ENCODE data around the gene SLC1A2. TPM values are rescaled to one million over a fixed set of nuclear protein-coding genes. Genes with fewer than 3 reads are reported as not detected.

Gene SLC1A2
- total and polyA plus RNA-seq, 2 donors, result 0.38 to 0.71 TPM

DNA sequence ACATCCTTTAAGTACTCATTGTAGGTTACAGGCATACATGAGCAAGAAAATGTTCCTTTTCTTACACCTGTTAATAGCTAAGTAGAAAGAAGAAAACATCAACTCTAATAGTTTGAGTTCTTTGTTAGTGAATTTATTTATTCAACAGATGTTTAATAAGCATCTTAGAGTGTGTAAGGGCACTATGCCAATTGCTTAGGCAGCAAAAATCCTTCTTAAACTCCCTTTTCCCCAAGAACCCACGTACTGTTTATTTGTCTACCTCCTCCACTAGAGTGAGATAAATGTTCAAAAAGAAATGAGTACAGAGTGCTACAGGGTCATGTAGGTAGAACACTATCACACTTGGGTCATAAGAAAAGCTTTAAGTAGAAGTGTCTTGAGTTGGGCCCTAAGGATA lies 149.0 kb downstream of the SLC1A2 start:
- no peaks in the 10 kb centered on the region for H3K9me3 ChIP-seq (ENCODE audit: control insufficient read depth in 2 of 2, insufficient read depth in 1 of 2, low read length in 1 of 2)
- H3K36me3 ChIP-seq (ENCODE audit: control insufficient read depth in 2 of 2, insufficient read depth in 2 of 2, low read length in 1 of 2), result no peaks in the 10 kb centered on the region
- WGBS, result 95% methylated on average over 1 of the region's 1 CpG
- peaks cover 2 to 21% of the 10 kb centered on the region in 2 donors for H3K4me1 ChIP-seq (ENCODE audit: control insufficient read depth in 2 of 2, insufficient read depth in 2 of 2, low read length in 2 of 2)
- no peak overlapping the region for H3K4me3 ChIP-seq (ENCODE audit: low read length in 2 of 2)
- no peaks in the 10 kb centered on the region for H3K27me3 ChIP-seq (ENCODE audit: control insufficient read depth in 2 of 2, insufficient read depth in 1 of 2, low read length in 1 of 2)
- no peak overlapping the region for H3K27ac ChIP-seq (ENCODE audit: low read depth in 1 of 2, low read length in 1 of 2)
- DNase-seq (ENCODE audit: low read depth in 6 of 9, low spot score in 9 of 9), result no peak

DNA sequence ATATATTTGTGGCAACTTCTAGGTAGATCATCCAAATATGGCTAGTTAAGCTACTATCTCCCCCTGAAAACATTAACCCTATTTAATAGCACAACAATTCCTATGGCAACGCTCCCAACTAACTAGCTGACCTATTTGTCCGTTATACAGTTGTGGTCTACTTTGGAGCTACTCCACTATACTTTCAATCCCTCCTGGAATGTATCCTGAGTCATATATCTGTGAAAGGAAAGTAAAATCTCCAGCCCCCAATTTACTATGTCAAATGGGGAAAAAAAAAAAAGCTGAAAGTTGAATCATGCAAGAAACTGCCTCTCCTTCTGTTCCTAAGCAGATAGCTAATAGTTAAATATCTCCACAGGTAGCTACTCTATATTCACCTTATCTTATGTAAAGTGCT lies 151.9 kb downstream of the SLC1A2 start:
- WGBS, result 97% methylated on average over 2 of the region's 2 CpGs
- DNase-seq (ENCODE audit: low read depth in 6 of 9, low spot score in 9 of 9), result no peak
- no peak overlapping the region for H3K4me3 ChIP-seq (ENCODE audit: low read length in 2 of 2)
- no peaks in the 10 kb centered on the region for H3K9me3 ChIP-seq (ENCODE audit: control insufficient read depth in 2 of 2, insufficient read depth in 1 of 2, low read length in 1 of 2)
- peaks cover 2 to 12% of the 10 kb centered on the region in 2 donors for H3K4me1 ChIP-seq (ENCODE audit: control insufficient read depth in 2 of 2, insufficient read depth in 2 of 2, low read length in 2 of 2)
- H3K27me3 ChIP-seq (ENCODE audit: control insufficient read depth in 2 of 2, insufficient read depth in 1 of 2, low read length in 1 of 2), result no peaks in the 10 kb centered on the region
- no peak overlapping the region for H3K27ac ChIP-seq (ENCODE audit: low read depth in 1 of 2, low read length in 1 of 2)
- H3K36me3 ChIP-seq (ENCODE audit: control insufficient read depth in 2 of 2, insufficient read depth in 2 of 2, low read length in 1 of 2), result no peaks in the 10 kb centered on the region

DNA sequence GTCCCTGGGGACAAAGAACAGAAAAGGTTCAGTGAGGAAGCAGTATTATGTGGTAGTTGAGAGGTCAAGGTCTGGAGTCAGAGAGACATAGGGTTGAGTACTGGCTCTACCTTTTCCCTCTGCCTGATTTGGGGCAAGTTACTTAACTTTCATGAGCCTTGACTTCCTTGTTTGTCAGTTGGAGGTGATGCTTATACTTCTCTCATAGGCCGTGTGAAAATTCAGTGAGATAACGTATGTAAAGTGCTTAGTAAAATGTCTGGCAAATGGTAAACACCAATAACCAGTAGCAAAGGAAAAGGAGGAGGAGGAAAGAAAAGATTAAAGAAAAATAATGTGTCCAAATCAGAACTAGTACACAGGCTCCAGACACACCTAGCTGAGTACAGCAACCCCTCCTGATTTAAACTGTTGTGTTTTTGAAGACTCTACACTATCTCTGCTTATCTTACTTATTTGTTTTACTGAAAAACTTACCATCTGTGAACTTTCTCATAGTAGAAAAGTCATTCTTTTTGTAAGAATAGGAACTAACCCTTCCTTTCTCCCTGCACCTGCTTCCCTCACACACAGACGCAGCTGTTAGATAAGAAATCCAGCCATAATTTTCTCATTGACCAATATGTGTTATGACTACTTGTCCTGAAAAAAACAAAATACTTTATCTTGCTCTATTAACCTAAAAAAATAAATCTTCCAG lies 153.5 kb downstream of the SLC1A2 start:
- DNase-seq (ENCODE audit: low read depth in 6 of 9, low spot score in 9 of 9), result peak in 1 of 9 donors; percentile 37
- no peaks in the 10 kb centered on the region for H3K36me3 ChIP-seq (ENCODE audit: control insufficient read depth in 2 of 2, insufficient read depth in 2 of 2, low read length in 1 of 2)
- H3K27me3 ChIP-seq (ENCODE audit: control insufficient read depth in 2 of 2, insufficient read depth in 1 of 2, low read length in 1 of 2), result no peaks in the 10 kb centered on the region
- no peak overlapping the region for H3K4me3 ChIP-seq (ENCODE audit: low read length in 2 of 2)
- no peaks in the 10 kb centered on the region for H3K9me3 ChIP-seq (ENCODE audit: control insufficient read depth in 2 of 2, insufficient read depth in 1 of 2, low read length in 1 of 2)
- 51% methylated on average over 3 of the region's 3 CpGs for WGBS
- peaks cover 0 to 8% of the 10 kb centered on the region in 2 donors for H3K4me1 ChIP-seq (ENCODE audit: control insufficient read depth in 2 of 2, insufficient read depth in 2 of 2, low read length in 2 of 2)
- H3K27ac ChIP-seq (ENCODE audit: low read depth in 1 of 2, low read length in 1 of 2), result peak overlapping the region in 1 of 2 donors; percentile 60

DNA sequence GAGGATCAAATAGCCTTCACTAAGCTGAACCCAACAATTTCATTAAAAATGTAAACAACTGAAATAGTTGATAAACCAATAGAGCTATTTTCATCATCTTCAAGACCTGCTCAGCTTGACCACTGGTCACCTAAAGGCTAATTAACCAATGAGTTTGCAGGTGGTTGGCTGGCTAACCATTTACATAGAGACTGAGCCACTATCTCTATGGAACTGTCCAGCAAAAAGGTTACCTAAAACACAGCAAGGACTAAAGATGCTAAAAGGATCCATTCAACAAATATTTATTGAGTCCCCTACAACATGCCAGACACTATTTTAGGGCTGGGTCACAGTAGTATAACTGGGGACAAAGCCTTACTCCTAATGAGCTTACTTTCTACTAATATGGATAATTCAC lies 156.6 kb downstream of the SLC1A2 start:
- Histone ChIP-seq H3K36me3 (ENCODE audit: control insufficient read depth in 2 of 2, insufficient read depth in 2 of 2, low read length in 1 of 2) (no peaks in the 10 kb centered on the region), H3K27ac (ENCODE audit: low read depth in 1 of 2, low read length in 1 of 2) (no peak overlapping the region), H3K9me3 (ENCODE audit: control insufficient read depth in 2 of 2, insufficient read depth in 1 of 2, low read length in 1 of 2) (no peaks in the 10 kb centered on the region), H3K4me1 (ENCODE audit: control insufficient read depth in 2 of 2, insufficient read depth in 2 of 2, low read length in 2 of 2) (peaks cover 0 to 8% of the 10 kb centered on the region in 2 donors), H3K4me3 (ENCODE audit: low read length in 2 of 2) (no peak overlapping the region), H3K27me3 (ENCODE audit: control insufficient read depth in 2 of 2, insufficient read depth in 1 of 2, low read length in 1 of 2) (no peaks in the 10 kb centered on the region)
- no peak for DNase-seq (ENCODE audit: low read depth in 6 of 9, low spot score in 9 of 9)

- Histone ChIP-seq H3K4me3 (ENCODE audit: low read length in 2 of 2) (no peak overlapping the region), H3K27me3 (ENCODE audit: control insufficient read depth in 2 of 2, insufficient read depth in 1 of 2, low read length in 1 of 2) (no peaks in the 10 kb centered on the region), H3K27ac (ENCODE audit: low read depth in 1 of 2, low read length in 1 of 2) (no peak overlapping the region), H3K9me3 (ENCODE audit: control insufficient read depth in 2 of 2, insufficient read depth in 1 of 2, low read length in 1 of 2) (no peaks in the 10 kb centered on the region), H3K36me3 (ENCODE audit: control insufficient read depth in 2 of 2, insufficient read depth in 2 of 2, low read length in 1 of 2) (no peaks in the 10 kb centered on the region), H3K4me1 (ENCODE audit: control insufficient read depth in 2 of 2, insufficient read depth in 2 of 2, low read length in 2 of 2) (peaks cover 0 to 10% of the 10 kb centered on the region in 2 donors)
- 95% methylated on average over 3 of the region's 3 CpGs for WGBS
- DNase-seq (ENCODE audit: low read depth in 6 of 9, low spot score in 9 of 9), result no peak
Observed at GRCh38 chr11:35262056-35262455, 157.3 kb downstream of the SLC1A2 start.

DNA sequence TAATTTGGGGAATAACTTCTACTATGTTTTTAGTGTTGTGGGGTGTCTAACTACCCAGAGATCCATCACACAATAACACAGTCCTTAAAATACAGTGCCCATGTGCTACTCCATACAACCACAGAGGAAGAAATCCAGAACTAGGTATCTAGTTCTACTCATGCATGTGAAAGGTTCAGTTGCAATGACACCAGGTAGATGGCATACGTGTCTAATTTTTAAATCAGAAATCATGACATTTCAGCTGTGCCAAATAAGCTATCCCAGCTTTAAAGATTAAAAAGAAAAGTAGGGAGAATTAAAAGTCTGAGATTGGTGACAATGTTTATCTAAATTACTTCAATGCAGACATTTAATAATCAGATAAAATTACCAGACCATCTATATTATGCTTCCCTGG lies 158.2 kb downstream of the SLC1A2 start:
- DNase-seq (ENCODE audit: low read depth in 6 of 9, low spot score in 9 of 9), result no peak
- 88% methylated on average over 1 of the region's 1 CpG for WGBS
- no peak overlapping the region for H3K27ac ChIP-seq (ENCODE audit: low read depth in 1 of 2, low read length in 1 of 2)

GRCh38 chr11:35260342-35260985 lies 158.9 kb downstream of the SLC1A2 start:
- 91% methylated on average over 10 of the region's 10 CpGs for WGBS
- no peaks in the 10 kb centered on the region for H3K36me3 ChIP-seq (ENCODE audit: control insufficient read depth in 2 of 2, insufficient read depth in 2 of 2, low read length in 1 of 2)
- no peak overlapping the region for H3K27ac ChIP-seq (ENCODE audit: low read depth in 1 of 2, low read length in 1 of 2)
- no peaks in the 10 kb centered on the region for H3K27me3 ChIP-seq (ENCODE audit: control insufficient read depth in 2 of 2, insufficient read depth in 1 of 2, low read length in 1 of 2)
- peaks cover 0 to 7% of the 10 kb centered on the region in 2 donors for H3K4me1 ChIP-seq (ENCODE audit: control insufficient read depth in 2 of 2, insufficient read depth in 2 of 2, low read length in 2 of 2)
- DNase-seq (ENCODE audit: low read depth in 6 of 9, low spot score in 9 of 9), result no peak
- no peak overlapping the region for H3K4me3 ChIP-seq (ENCODE audit: low read length in 2 of 2)
- no peaks in the 10 kb centered on the region for H3K9me3 ChIP-seq (ENCODE audit: control insufficient read depth in 2 of 2, insufficient read depth in 1 of 2, low read length in 1 of 2)

More for the DNA sequence above, 158.2 kb downstream of the SLC1A2 start:
- Histone ChIP-seq H3K4me3 (ENCODE audit: low read length in 2 of 2) (no peak overlapping the region), H3K36me3 (ENCODE audit: control insufficient read depth in 2 of 2, insufficient read depth in 2 of 2, low read length in 1 of 2) (no peaks in the 10 kb centered on the region), H3K4me1 (ENCODE audit: control insufficient read depth in 2 of 2, insufficient read depth in 2 of 2, low read length in 2 of 2) (peaks cover 0 to 14% of the 10 kb centered on the region in 2 donors), H3K9me3 (ENCODE audit: control insufficient read depth in 2 of 2, insufficient read depth in 1 of 2, low read length in 1 of 2) (no peaks in the 10 kb centered on the region), H3K27me3 (ENCODE audit: control insufficient read depth in 2 of 2, insufficient read depth in 1 of 2, low read length in 1 of 2) (no peaks in the 10 kb centered on the region)

- Histone ChIP-seq H3K9me3 (ENCODE audit: control insufficient read depth in 2 of 2, insufficient read depth in 1 of 2, low read length in 1 of 2) (no peaks in the 10 kb centered on the region), H3K4me1 (ENCODE audit: control insufficient read depth in 2 of 2, insufficient read depth in 2 of 2, low read length in 2 of 2) (peaks cover 0 to 6% of the 10 kb centered on the region in 2 donors), H3K4me3 (ENCODE audit: low read length in 2 of 2) (no peak overlapping the region), H3K27me3 (ENCODE audit: control insufficient read depth in 2 of 2, insufficient read depth in 1 of 2, low read length in 1 of 2) (no peaks in the 10 kb centered on the region), H3K36me3 (ENCODE audit: control insufficient read depth in 2 of 2, insufficient read depth in 2 of 2, low read length in 1 of 2) (no peaks in the 10 kb centered on the region), H3K27ac (ENCODE audit: low read depth in 1 of 2, low read length in 1 of 2) (no peak overlapping the region)
- WGBS, result 96% methylated on average over 2 of the region's 2 CpGs
- no peak for DNase-seq (ENCODE audit: low read depth in 6 of 9, low spot score in 9 of 9)
Observed at GRCh38 chr11:35259529-35259928, 159.8 kb downstream of the SLC1A2 start.

GRCh38 chr11:35257281-35257680 lies 162.1 kb downstream of the SLC1A2 start:
- Histone ChIP-seq H3K9me3 (ENCODE audit: control insufficient read depth in 2 of 2, insufficient read depth in 1 of 2, low read length in 1 of 2) (no peaks in the 10 kb centered on the region), H3K36me3 (ENCODE audit: control insufficient read depth in 2 of 2, insufficient read depth in 2 of 2, low read length in 1 of 2) (no peaks in the 10 kb centered on the region), H3K27ac (ENCODE audit: low read depth in 1 of 2, low read length in 1 of 2) (peak overlapping the region in 1 of 2 donors; percentile 41), H3K4me3 (ENCODE audit: low read length in 2 of 2) (no peak overlapping the region), H3K27me3 (ENCODE audit: control insufficient read depth in 2 of 2, insufficient read depth in 1 of 2, low read length in 1 of 2) (no peaks in the 10 kb centered on the region), H3K4me1 (ENCODE audit: control insufficient read depth in 2 of 2, insufficient read depth in 2 of 2, low read length in 2 of 2) (peaks cover 0 to 6% of the 10 kb centered on the region in 2 donors)
- peak in 2 of 9 donors; percentile 36 to 56 for DNase-seq (ENCODE audit: low read depth in 6 of 9, low spot score in 9 of 9)
- WGBS, result 16% methylated on average over 2 of the region's 2 CpGs
